SK-N-DZ (cell line): Measurements from ENCODE around the gene COL13A1.
A peak's percentile ranks its signal among the peaks of the same experiment; 100 is the strongest.

Experiments
- DNase-seq: peaks from one replicate; pipeline ENCODE4 v3.0.0-alpha.2; 2015; ENCODE audit warnings: low spot score

COL13A1 gene

GRCh38 chr10:69943292-69943820 is 141.7 kb downstream of the COL13A1 start:
- no peak for DNase-seq

- no peak for DNase-seq
These were observed 143.1 kb downstream of the COL13A1 start for GRCh38 chr10:69944761-69945160.

GRCh38 chr10:69948261-69948660 is 146.6 kb downstream of the COL13A1 start:
- no peak for DNase-seq

- no peak for DNase-seq
These were observed 148.1 kb downstream of the COL13A1 start for GRCh38 chr10:69949770-69950169.

GRCh38 chr10:69951658-69952057 is 150.0 kb downstream of the COL13A1 start:
- no peak for DNase-seq

GRCh38 chr10:69952069-69952800 is 150.5 kb downstream of the COL13A1 start:
- no peak for DNase-seq

- DNase-seq = no peak
These were observed 151.1 kb downstream of the COL13A1 start for GRCh38 chr10:69952821-69953221.

GRCh38 chr10:69953851-69954250 is 152.1 kb downstream of the COL13A1 start:
- DNase-seq = no peak

- DNase-seq = no peak
These were observed 153.6 kb downstream of the COL13A1 start for GRCh38 chr10:69955211-69955805.

GRCh38 chr10:69955897-69956740 is 154.4 kb downstream of the COL13A1 start:
- DNase-seq = no peak

- DNase-seq = no peak
These were observed 155.1 kb downstream of the COL13A1 start for GRCh38 chr10:69956741-69957230.

- no peak for DNase-seq
These were observed 155.7 kb downstream of the COL13A1 start for GRCh38 chr10:69957241-69957885.

- peak; percentile 35 for DNase-seq
These were observed 156.3 kb downstream of the COL13A1 start for GRCh38 chr10:69957886-69958555.

GRCh38 chr10:69958556-69958902 is 156.8 kb downstream of the COL13A1 start:
- no peak for DNase-seq

- DNase-seq = no peak
These were observed 158.2 kb downstream of the COL13A1 start for GRCh38 chr10:69959911-69960310.

GRCh38 chr10:69960606-69960987 is 158.9 kb downstream of the COL13A1 start:
- DNase-seq = no peak

GRCh38 chr10:69960988-69961880 is 159.5 kb downstream of the COL13A1 start:
- DNase-seq = no peak

- DNase-seq = no peak
These were observed 160.4 kb downstream of the COL13A1 start for GRCh38 chr10:69961881-69962745.

GRCh38 chr10:69962746-69963135 is 161.0 kb downstream of the COL13A1 start:
- DNase-seq = no peak
